Stimulated activated CD4-positive, alpha-beta T cell treated with anti-CD3 and anti-CD28 coated beads, Interleukin-15, amount 100 ng/mL, for 48 hours (primary cell): ENCODE results near the gene RAC2.
A peak's percentile ranks its signal among the peaks of the same experiment; 100 is the strongest.
"Not testable (repeated sequence)": the region's sequence is repeated elsewhere in the genome, so short reads cannot be mapped to it uniquely, and the experiment has no call there.

Experiments used
- DNase-seq, 2 donors: peaks; one replicate each; pipeline ENCODE4 v3.0.0-alpha.2; 2020; ENCODE audit warnings: low read depth in 2 of 2

RAC2 gene

DNA sequence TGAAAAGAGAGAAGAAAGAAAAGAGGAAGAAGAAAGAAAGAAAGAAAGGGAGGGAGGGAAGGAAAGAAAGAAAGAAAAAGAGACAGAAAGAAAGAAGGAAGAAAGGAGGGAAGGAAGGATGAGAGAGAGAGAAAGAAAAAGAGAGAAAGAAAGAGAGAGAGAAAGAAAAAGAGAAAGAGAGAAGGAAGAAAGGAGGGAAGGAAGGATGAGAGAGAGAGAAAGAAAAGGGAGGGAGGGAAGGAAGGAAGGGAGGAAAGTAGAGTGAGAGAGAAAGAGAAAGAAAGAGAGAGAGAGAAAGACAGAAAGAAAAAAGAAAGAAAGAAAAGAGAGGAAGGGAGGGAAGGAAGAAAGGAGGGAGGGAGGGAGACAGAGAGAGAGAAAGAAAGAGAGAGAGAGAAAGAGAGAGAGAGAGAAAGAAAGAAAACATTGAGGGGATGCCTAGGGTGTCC, 11.5 kb upstream of the RAC2 start:
- no peak for DNase-seq

GRCh38 chr22:37254867-37255233, 10.8 kb upstream of the RAC2 start:
- DNase-seq: no peak

- no peak for DNase-seq
Observed at GRCh38 chr22:37254209-37254866, 10.3 kb upstream of the RAC2 start.

DNA sequence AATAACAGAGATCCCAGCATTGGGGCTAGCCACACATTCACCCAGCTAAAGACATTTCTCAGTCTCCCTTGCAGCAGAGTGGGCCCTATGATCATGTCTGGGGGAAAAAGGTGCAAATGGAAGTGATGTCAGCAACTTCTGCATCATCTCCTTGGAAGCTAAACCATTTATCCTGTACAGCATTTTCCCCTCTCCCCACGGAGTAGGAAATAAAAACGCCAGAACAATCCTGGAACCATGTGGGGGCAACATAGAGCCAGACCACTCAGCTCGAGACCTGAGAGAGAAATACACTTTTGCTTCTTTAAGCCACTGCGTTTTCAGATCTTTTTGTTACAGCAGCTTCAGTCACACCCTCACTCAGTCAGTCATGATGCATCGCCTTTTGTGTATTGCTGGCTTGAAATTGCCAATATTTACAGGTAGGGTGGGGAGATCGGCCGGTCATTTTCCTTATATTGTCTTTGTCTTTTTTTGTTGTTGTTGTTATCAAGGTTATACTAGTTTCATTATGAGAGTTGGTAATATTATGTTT, 9.1 kb upstream of the RAC2 start:
- DNase-seq: no peak

- DNase-seq: not testable (repeated sequence)
Observed at GRCh38 chr22:37251836-37252235, 7.8 kb upstream of the RAC2 start.

GRCh38 chr22:37249986-37250385, 5.9 kb upstream of the RAC2 start:
- no peak for DNase-seq

GRCh38 chr22:37248251-37248650, 4.2 kb upstream of the RAC2 start:
- DNase-seq: no peak

GRCh38 chr22:37245740-37246139, 1.7 kb upstream of the RAC2 start:
- no peak for DNase-seq

GRCh38 chr22:37244922-37245722, 1.1 kb upstream of the RAC2 start:
- DNase-seq: no peak

DNA sequence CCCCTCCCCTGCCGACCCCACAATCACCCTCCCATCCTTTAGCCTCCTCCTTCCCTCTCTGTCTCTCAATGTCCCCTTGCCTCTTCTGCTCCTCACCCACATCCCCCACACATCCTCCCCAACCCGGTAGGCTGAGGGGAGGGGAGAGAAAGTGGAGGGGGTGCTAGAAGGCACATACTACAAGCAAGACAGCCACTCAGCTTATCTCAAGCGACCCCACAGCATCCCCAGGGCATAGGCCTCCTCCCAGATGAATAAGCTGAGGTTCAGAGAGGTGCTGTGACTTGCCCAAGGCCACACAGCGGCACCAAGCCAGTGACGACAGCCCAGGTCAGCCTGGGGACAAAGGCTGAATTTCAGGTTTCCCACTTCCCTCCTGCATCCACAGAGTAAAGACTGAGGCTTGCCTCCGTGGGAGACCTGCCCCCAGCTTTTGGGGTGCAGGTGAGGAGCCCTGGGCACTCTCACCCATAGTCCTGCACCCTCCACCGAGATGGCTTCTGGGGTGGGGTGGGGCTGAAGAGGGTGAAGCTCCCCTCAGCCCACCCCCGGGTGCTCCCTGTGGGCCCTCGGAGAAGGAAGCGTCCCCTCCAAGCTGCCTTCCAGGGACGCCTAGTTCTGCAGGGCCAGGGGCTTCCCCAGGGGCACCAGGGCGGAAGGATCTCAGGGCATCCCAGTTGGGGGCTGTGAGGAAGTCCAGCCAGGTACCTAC, 511 bp downstream of the RAC2 start:
- no peak for DNase-seq

DNA sequence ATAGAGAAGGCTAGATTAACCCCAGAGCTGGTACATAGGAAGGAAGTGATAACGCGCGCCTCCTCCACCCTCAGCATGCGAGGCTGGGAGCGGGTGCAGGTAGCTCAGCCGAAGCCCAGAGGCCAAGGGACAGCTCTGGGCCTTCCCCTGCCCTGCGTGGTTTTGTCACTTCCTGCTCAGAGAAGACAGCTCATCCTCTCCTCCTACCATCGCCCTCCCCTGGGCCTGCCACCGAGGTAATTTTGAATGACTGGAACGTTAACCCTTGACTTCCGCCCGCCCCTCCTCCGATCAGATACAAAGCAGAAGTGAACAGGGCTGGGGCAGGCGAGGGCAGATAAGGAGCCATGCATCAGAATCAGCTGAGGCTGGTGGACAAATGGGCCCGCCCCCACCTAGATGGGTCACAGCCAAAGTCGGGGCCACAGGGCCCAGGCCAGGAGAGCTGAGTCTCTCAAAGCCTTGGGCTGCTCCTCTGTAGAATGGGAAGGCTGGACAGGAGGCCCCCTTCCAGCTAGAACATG, 1.6 kb downstream of the RAC2 start:
- peak; percentile 90 to 91 for DNase-seq

DNA sequence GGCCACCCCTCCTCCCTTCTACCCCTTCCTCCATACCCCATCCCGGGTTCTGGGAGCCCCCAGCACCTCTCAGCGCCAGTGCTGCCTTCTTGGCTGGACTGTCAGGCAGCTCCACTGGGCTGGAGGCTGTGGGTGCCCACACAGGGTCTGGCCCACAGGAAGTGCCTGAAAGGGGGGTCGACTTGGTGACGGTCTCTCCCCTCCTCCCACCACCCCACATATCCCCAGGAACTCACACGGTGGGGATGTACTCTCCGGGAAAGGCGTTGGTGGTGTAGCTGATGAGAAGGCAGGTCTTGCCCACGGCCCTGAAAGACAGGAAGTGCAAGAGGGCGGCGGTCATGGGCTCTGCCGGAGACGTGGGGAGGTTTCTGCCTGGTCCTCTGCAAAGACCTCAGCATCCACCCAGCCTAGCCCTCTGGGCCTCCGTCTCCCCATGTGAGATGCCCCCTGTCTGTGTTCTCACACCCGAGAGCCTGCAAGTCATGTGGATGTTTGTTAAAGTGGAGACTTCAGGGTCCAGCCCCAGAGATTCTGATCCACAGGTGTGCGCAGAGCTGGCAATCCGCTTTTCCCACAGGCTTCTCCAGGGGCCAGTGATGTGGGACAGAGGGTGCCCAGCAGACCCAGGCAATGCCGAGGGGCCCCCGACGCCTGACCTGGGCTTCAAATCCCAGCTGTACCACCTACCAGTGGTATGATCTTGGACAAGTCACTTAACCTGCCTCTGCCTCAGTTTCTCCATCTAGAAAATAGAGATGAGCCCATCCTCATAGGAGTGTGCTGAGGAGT, 2.5 kb downstream of the RAC2 start:
- no peak for DNase-seq

GRCh38 chr22:37240941-37241320, 3.1 kb downstream of the RAC2 start:
- DNase-seq: no peak

DNA sequence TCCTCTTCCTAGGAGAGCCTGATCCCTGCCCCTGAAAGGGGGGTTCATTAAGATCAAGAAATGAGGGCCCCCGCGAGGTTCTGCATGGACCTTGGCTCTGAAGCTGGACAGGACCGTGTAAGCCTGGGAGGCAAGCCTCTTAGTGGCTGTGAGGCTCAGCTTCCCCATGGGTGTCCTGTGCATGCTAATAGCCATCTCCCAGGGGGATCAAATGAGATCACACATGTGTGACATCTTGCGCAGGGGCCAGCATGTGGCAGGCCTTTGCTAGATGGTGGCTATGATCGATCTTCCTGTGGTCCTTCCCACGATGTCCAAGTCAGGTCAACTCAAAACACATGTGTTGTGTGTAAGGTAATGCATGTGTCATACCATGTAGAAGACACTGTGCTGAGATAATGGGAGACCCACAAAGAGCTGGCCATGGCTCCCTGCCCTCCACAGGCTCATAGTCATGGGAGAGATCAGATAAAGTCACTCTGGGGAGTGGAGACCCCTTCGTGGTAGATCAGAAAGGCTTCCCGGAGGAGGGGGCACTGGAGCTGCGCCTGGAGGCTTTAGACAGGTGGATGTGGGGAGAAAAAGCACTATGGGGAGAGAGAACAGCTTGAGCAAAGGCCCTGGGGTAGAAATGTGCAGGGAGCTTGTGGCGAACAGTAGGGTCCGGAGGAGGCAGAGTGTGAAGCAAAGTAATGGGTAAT, 3.7 kb downstream of the RAC2 start:
- no peak for DNase-seq

DNA sequence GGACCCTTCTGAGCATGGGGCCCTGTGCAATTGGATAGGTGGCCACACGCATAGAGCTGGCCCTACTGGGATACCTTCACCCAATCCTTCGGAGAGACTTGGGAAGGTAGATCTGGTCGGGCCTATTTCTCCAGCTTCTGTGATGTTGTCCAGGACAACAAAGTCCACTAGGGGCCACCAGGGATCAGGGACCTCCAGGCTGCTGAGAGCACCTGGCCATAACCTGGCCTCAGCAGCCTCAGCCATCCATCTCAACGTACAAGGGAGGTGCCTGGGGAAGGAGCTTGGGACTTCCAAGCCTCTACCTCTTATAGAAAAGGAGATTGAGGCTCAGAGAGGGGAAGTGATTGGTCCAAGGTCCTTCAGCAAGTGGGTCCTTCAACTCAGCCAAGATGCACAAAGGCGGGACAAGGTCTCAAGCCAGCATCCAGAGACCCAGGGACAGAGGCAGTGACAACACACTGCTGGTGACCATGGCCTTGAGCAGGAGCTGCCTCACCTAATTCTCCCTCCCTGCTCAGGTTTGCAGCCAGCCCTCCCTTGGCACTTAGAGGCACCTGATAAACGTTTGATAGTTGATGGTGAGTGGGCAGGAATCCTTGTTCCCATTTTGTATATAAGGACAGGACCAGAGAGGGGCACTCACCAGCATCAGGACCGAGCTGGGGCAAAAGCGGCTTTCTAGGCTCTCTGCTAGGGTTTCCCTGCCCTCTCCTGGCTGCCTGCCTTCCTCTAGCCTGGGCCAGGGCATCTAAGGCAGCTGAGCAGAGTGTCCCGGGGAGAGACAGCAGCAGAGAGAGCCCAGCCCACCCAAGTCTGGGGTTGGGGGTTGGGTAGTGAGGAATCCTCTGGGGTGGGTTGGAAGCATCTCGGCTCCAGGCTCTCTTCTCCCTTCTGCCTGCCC, 4.5 kb downstream of the RAC2 start:
- no peak for DNase-seq

DNA sequence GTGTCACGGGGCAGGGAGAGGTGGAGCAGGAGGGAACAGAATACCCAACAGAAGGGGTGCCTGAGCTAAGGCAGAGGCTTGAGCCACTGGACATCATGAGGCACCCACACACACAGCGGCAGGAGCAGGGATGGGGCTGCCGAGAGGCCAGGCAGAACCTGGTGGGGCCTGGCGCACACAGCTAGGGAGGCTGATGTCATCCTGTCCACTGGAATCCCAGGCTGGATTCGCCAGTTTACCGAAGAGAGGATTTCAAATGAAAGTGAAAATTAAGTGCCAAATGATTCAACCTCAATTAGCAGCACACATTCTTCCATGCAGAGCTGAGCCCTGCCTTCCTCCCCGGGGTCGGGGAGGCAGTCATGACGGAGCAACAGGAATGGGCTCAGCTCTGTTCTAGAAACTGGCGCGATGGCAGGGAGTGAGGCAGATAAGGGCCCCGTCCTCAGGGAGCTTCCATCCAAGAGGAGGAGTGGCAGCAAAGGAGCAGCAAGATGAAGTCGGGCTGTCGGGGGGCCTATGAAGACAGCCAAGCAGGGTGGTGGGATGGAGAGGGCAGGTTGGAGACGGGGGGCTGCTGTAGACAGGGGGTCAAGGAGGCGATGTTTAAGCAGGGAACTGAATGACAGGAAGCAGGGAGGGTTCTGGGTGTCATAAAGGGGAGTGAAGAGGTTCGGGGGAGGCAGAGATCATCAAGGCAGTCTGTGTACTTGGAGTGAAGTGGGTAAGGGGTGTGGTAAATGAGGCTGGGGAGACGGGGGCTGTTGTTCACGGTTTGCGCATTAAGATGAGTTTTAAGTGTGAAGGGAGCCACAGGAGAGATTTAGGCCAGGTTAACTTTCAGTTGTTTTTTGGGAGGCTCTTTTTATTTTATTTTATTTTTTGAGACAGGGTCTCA, 6.4 kb downstream of the RAC2 start:
- no peak for DNase-seq

GRCh38 chr22:37235897-37236607, 8.0 kb downstream of the RAC2 start:
- DNase-seq: no peak
